Inflammatory macrophage treated with lipopolysaccharide for 4 hours (primary cell): ENCODE results near the gene KLF11.

Experiments
- DNase-seq: peaks from one replicate; pipeline ENCODE4 v3.0.0-alpha.2; 2020

Gene KLF11

GRCh38 chr2:10043906-10044601 is 704 bp downstream of the KLF11 start:
- DNase-seq: peak; percentile 97

- no peak for DNase-seq
These were observed 2.4 kb downstream of the KLF11 start for GRCh38 chr2:10045561-10046355.

- DNase-seq: no peak
These were observed 3.6 kb downstream of the KLF11 start for GRCh38 chr2:10046931-10047330.

GRCh38 chr2:10047616-10048500 is 4.5 kb downstream of the KLF11 start:
- no peak for DNase-seq

GRCh38 chr2:10048501-10049171 is 5.3 kb downstream of the KLF11 start:
- DNase-seq: peak; percentile 60

- no peak for DNase-seq
These were observed 8.9 kb downstream of the KLF11 start for GRCh38 chr2:10052216-10052615.

- no peak for DNase-seq
These were observed 10.0 kb downstream of the KLF11 start for GRCh38 chr2:10053351-10053750.

- DNase-seq: no peak
These were observed 11.1 kb downstream of the KLF11 start for GRCh38 chr2:10054424-10054823.

GRCh38 chr2:10054976-10055375 is 11.6 kb downstream of the KLF11 start:
- DNase-seq: no peak

- DNase-seq: no peak
These were observed 13.1 kb downstream of the KLF11 start for GRCh38 chr2:10056439-10056838.

- peak; percentile 91 for DNase-seq
These were observed 14.1 kb downstream of the KLF11 start for GRCh38 chr2:10057231-10058107.

- DNase-seq: no peak
These were observed 15.1 kb downstream of the KLF11 start for GRCh38 chr2:10058251-10059015.

GRCh38 chr2:10059016-10059351 is 15.6 kb downstream of the KLF11 start:
- DNase-seq: no peak

GRCh38 chr2:10059552-10060335 is 16.4 kb downstream of the KLF11 start:
- no peak for DNase-seq

GRCh38 chr2:10061221-10061925 is 18.0 kb downstream of the KLF11 start:
- DNase-seq: no peak

GRCh38 chr2:10062931-10063365 is 19.6 kb downstream of the KLF11 start:
- no peak for DNase-seq

GRCh38 chr2:10063566-10063965 is 20.2 kb downstream of the KLF11 start:
- DNase-seq: no peak

GRCh38 chr2:10064932-10065772 is 21.8 kb downstream of the KLF11 start:
- no peak for DNase-seq

- no peak for DNase-seq
These were observed 22.4 kb downstream of the KLF11 start for GRCh38 chr2:10065773-10066055.
